BE2C (cell line): ENCODE measurements around the gene PDE1C.

Experiments used
- DNase-seq: peaks from one replicate; pipeline ENCODE4 v3.0.0-alpha.2; 2020
- H3K27me3 ChIP-seq: fragments of 250-450 bp; sonication (Bioruptor Pico); 2 replicates; pipeline ENCODE4 v1.5.1; 2020; ENCODE audit warnings: mild to moderate bottlenecking
- H3K36me3 ChIP-seq: fragments of 250-450 bp; sonication (Bioruptor Pico); 2 replicates; pipeline ENCODE4 v1.5.1; 2020; ENCODE audit warnings: mild to moderate bottlenecking
- H3K4me1 ChIP-seq: fragments of 250-450 bp; sonication (Bioruptor Pico); 2 replicates; pipeline ENCODE4 v1.5.1; 2020
- H3K4me3 ChIP-seq: 2 replicates; pipeline ENCODE4 v1.5.1; 2011; ENCODE audit warnings: low read depth, low read length
- H3K9me3 ChIP-seq: fragments of 250-450 bp; sonication (Bioruptor Pico); 2 replicates; pipeline ENCODE4 v1.5.1; 2020
- TF ChIP-seq, protein P1 (sequence below): IDR thresholded peaks from 2 replicates; pipeline ENCODE4 v1.5.1; 2012; ENCODE audit warnings: mild to moderate bottlenecking, low read depth, low read length

Gene PDE1C

DNA sequence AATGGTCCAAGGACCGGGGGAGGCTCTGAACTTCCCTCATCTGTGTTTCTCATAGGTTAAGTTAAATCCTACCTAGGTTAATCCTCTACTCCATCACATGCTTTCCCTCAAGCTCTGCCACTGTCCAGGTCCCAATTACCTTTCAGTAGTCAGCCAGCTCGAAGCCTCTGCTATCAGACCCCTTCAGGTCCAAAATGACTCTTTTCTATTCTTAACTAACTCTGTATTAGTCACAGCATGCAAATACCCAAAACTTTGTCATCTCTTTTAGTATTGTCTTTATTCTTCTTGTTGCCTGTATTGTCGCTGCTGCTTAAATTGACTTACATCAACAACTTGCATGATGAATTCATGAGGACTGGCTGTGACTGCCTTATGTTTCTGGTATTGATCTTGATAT lies 367.9 kb downstream of the PDE1C start:
- no peak for DNase-seq
- no peaks in the 10 kb centered on the region for H3K9me3 ChIP-seq
- no peak overlapping the region for H3K4me3 ChIP-seq
- no peaks in the 10 kb centered on the region for H3K36me3 ChIP-seq
- H3K27me3 ChIP-seq: no peaks in the 10 kb centered on the region
- TF ChIP-seq, protein P1, sequence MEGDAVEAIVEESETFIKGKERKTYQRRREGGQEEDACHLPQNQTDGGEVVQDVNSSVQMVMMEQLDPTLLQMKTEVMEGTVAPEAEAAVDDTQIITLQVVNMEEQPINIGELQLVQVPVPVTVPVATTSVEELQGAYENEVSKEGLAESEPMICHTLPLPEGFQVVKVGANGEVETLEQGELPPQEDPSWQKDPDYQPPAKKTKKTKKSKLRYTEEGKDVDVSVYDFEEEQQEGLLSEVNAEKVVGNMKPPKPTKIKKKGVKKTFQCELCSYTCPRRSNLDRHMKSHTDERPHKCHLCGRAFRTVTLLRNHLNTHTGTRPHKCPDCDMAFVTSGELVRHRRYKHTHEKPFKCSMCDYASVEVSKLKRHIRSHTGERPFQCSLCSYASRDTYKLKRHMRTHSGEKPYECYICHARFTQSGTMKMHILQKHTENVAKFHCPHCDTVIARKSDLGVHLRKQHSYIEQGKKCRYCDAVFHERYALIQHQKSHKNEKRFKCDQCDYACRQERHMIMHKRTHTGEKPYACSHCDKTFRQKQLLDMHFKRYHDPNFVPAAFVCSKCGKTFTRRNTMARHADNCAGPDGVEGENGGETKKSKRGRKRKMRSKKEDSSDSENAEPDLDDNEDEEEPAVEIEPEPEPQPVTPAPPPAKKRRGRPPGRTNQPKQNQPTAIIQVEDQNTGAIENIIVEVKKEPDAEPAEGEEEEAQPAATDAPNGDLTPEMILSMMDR: no peak
- no peaks in the 10 kb centered on the region for H3K4me1 ChIP-seq
